ENCODE results near the gene ARPP19.
"Not testable (repeated sequence)": the region's sequence is repeated elsewhere in the genome, so short reads cannot be mapped to it uniquely, and the experiment has no call there.

- TF ChIP-seq CTCF (conservative IDR thresholded peaks at IDR 0.05; ENCODE audit: low read length); EZH2phosphoT487 (IDR thresholded peaks at IDR 0.05; ENCODE audit: borderline replicate concordance, low read depth, low read length): not testable (repeated sequence)
Observed at GRCh38 chr15:52512869-52513268, 56.0 kb downstream of the ARPP19 start.
